HepG2 (cell line): ENCODE measurements around the gene NPVF. TPM values are rescaled to one million over a fixed set of nuclear protein-coding genes. Genes with fewer than 3 reads are reported as not detected.

Experiments used
- ATAC-seq: fragments of 200-7000 bp; cut with Tn5 transposase; 3 replicates; pipeline ENCODE4 v1.9.1; 2020; ENCODE audit warnings: mild to moderate bottlenecking, moderate library complexity
- BruUV-seq: library from RNA; stranded (reverse); fragments of 400-500 nt; replicated peaks from 2 replicates; lab custom pipeline; 2021; lab: Mats Ljungman, UMichigan
- CTCF ChIA-PET: fragments of 300-600 bp; formaldehyde crosslinking; extraction: SDS; loops from one replicate; lab custom pipeline; 2021; ENCODE audit warnings: low total read pairs, inconsistent platforms, low intra/inter-chr PET ratio; lab: Yijun Ruan, JAX
- POLR2A ChIA-PET: fragments of 350-600 bp; sonication (Branson Sonifier 250); formaldehyde crosslinking; loops from one replicate; lab custom pipeline; 2020; ENCODE audit warnings: antibody characterized with exemption, inconsistent platforms; lab: Yijun Ruan, JAX
- DNase-seq: peaks from one replicate; pipeline ENCODE4 v3.0.0-alpha.2; 2015; ENCODE audit warnings: low spot score
- FAIRE-seq: peaks from 3 replicates; lab custom pipeline; 2011; peaks lifted over from hg19 to GRCh38; lab: Jason Lieb, UNC
- H2AFZ ChIP-seq: one replicate; pipeline ENCODE4 v1.6.1; 2011; ENCODE audit warnings: low read length, inconsistent platforms
- H3K27ac ChIP-seq: fragments of 300-600 bp; 3 replicates; pipeline ENCODE4 v1.8.0; 2011; ENCODE audit warnings: mixed run types, mild to moderate bottlenecking, mixed read lengths, low read length, inconsistent platforms; ENCODE audit not compliant: insufficient read depth; ENCODE audit errors: extremely low read length
- H3K27me3 ChIP-seq, 2 experiments: fragments of 200-600 bp in 1 of 2; 2 replicates in 1 of 2; 3 replicates in 1 of 2; pipeline versions ENCODE4 v1.6.0 to v1.8.0; 2011; ENCODE audit warnings: low read length in 2 of 2, mild to moderate bottlenecking in 2 of 2, moderate library complexity in 2 of 2, inconsistent platforms in 1 of 2; ENCODE audit not compliant: insufficient read depth in 2 of 2, control insufficient read depth in 1 of 2
- H3K36me3 ChIP-seq, 2 experiments: fragments of 200-600 bp in 1 of 2; replicated peaks in 1 of 2; 2 replicates in 1 of 2; 3 replicates in 1 of 2; pipeline versions ENCODE4 v1.5.1 to v1.8.0; 2011; ENCODE audit warnings: low read length in 2 of 2, inconsistent platforms in 1 of 2; ENCODE audit not compliant: insufficient read depth in 2 of 2, control insufficient read depth in 1 of 2
- H3K4me1 ChIP-seq: 2 replicates; pipeline ENCODE4 v1.5.1; 2012; ENCODE audit warnings: low read length, inconsistent platforms; ENCODE audit not compliant: insufficient read depth
- H3K4me2 ChIP-seq: 2 replicates; pipeline ENCODE4 v1.6.0; 2011; ENCODE audit warnings: low read depth, low read length, inconsistent platforms
- H3K4me3 ChIP-seq, 3 experiments: fragments of 200-600 bp in 1 of 3; sonication (generic), shearing (Covaris generic) in 1 of 3; replicated peaks in 1 of 3; 2 replicates each; pipeline ENCODE4 v1.5.1; 2011 to 2016; ENCODE audit warnings: low read length in 3 of 3, inconsistent platforms in 2 of 3, low read depth in 2 of 3, mild to moderate bottlenecking in 2 of 3, control low read depth in 1 of 3, mixed read lengths in 1 of 3; ENCODE audit not compliant: insufficient read depth in 1 of 3
- H3K79me2 ChIP-seq: one replicate; pipeline ENCODE4 v1.6.1; 2011; ENCODE audit warnings: low read length, inconsistent platforms; ENCODE audit not compliant: insufficient read depth
- H3K9ac ChIP-seq: 2 replicates; pipeline ENCODE4 v1.6.0; 2011; ENCODE audit warnings: mild to moderate bottlenecking, low read depth, low read length, inconsistent platforms; ENCODE audit not compliant: insufficient read depth
- H3K9me3 ChIP-seq: 2 replicates; pipeline ENCODE4 v1.5.1; 2012; ENCODE audit warnings: mild to moderate bottlenecking, low read length
- H4K20me1 ChIP-seq: 2 replicates; pipeline ENCODE4 v1.6.0; 2011; ENCODE audit warnings: inconsistent platforms, mild to moderate bottlenecking, low read length, moderate library complexity; ENCODE audit not compliant: insufficient read depth
- PAXIP1 ChIP-seq: sonication (generic); formaldehyde crosslinking; conservative IDR thresholded peaks from 2 replicates; pipeline ENCODE4 v1.4.0; 2020; ENCODE audit warnings: mild to moderate bottlenecking, missing genetic modification reagents, moderate library complexity
- RAD51 ChIP-seq: fragments of 450-650 bp; IDR thresholded peaks from 2 replicates; pipeline ENCODE4 v1.6.1; 2016; ENCODE audit warnings: borderline replicate concordance
- ZBTB14 ChIP-seq: sonication (generic); formaldehyde crosslinking; IDR thresholded peaks from 2 replicates; pipeline ENCODE4 v1.4.0; 2020; ENCODE audit warnings: missing genetic modification reagents
- WGBS: methylation state at CpG from one replicate; pipeline ENCODE4 v1.1.6; 2017; ENCODE audit warnings: low lambda C conversion rate; 5-methylcytosine and 5-hydroxymethylcytosine counted together
- in situ Hi-C: cut with HindIII; loops from 2 replicates; pipeline ENCODE4 v1.10.0; 2017; ENCODE audit warnings: low pct_unique_long_range_greater_than_20kb; ENCODE audit not compliant: extremely low pct_ligation_motif_present
- intact Hi-C: fragments of 100-400 bp; cut with micrococcal nuclease; formaldehyde crosslinking; loops from one replicate; pipeline ENCODE4 v1.10.0; 2022; ENCODE audit not compliant: unreplicated experiment
- polyA plus RNA-seq, 8 experiments: library from polyadenylated mRNA; depleted of rRNA in 3 of 8; stranded (reverse) in 7 of 8; unstranded in 1 of 8; fragments of >200 nt; fragmentation: Illumina TruSeq in 4 of 8; extraction: Trizol in 4 of 8; gene quantifications; 2 replicates each; pipeline versions ENCODE4 v1.2.1 to v1.2.3, GENCODE V29; 2011 to 2016; ENCODE audit warnings: low read depth in 4 of 8, missing spikeins in 1 of 8, mixed read lengths in 1 of 8; ENCODE audit not compliant: insufficient read depth in 1 of 8
- total RNA-seq, 5 experiments: library from RNA; depleted of rRNA; stranded (reverse); fragments of >200 nt; fragmentation: Illumina TruSeq; extraction: Trizol; gene quantifications; 2 replicates each; pipeline ENCODE4 v1.2.3, GENCODE V29; 2016; ENCODE audit warnings: low read depth in 1 of 5

Gene NPVF
- total and polyA plus RNA-seq, 2 of the 13 experiments (the other 11 are each of a cell fraction or from before 2014, with no cell fraction given) = not detected

GRCh38 chr7:25207887-25208286 lies 20.4 kb downstream of the NPVF start (continued):
- TF ChIP-seq ZBTB14 (CRISPR knock-in tag) (no peak), RAD51 (no peak)

GRCh38 chr7:25206765-25207164 lies 21.5 kb downstream of the NPVF start:
- no TSS peak for BruUV-seq
- WGBS = 4% methylated on average over 3 of the region's 3 CpGs
- CTCF ChIA-PET = no interaction called here
- Histone ChIP-seq H3K27ac (no peak overlapping the region), H4K20me1 (no peaks in the 10 kb centered on the region), H3K9ac (no peak overlapping the region)
- TF ChIP-seq PAXIP1 (CRISPR knock-in tag) = no peak
- TF ChIP-seq, all 625 proteins: peak for 0
- H3K36me3 ChIP-seq = no peaks in the 10 kb centered on the region
- H3K4me3 ChIP-seq = no peak overlapping the region
- H3K9me3 ChIP-seq = no peaks in the 10 kb centered on the region
- no peak for DNase-seq
- in situ Hi-C loops = no loop called here
- no peak for FAIRE-seq
- POLR2A ChIA-PET = no interaction called here
- no peaks in the 10 kb centered on the region for H3K4me1 ChIP-seq
- H3K27me3 ChIP-seq = peaks cover 0 to 2% of the 10 kb centered on the region in 2 experiments; a peak in 1 of 5 replicates
- no peak overlapping the region for H2AFZ ChIP-seq
- no peak overlapping the region for H3K4me2 ChIP-seq
- intact Hi-C loops = no loop called here
- no peak for ATAC-seq
- no peaks in the 10 kb centered on the region for H3K79me2 ChIP-seq
